ENCODE measurements around the gene TMEM18. TPM values are rescaled to one million over a fixed set of nuclear protein-coding genes. Genes with fewer than 3 reads are reported as not detected.

TMEM18 gene
- total RNA-seq, 2 donors from 2014 or later = 7.6 to 11.9 TPM

GRCh38 chr2:678964-679363, 1.8 kb upstream of the TMEM18 start:
- no peak overlapping the region for H3K4me3 ChIP-seq
- TF ChIP-seq CTCF (IDR thresholded peaks at IDR 0.05) = no peak
- no peak overlapping the region for H3K27ac ChIP-seq
- no peak for DNase-seq (ENCODE audit: low spot score)
- no peaks in the 10 kb centered on the region for H3K27me3 ChIP-seq
- H3K36me3 ChIP-seq = peaks cover 7% of the 10 kb centered on the region
- H3K9me3 ChIP-seq = no peaks in the 10 kb centered on the region
- peaks cover 0 to 8% of the 10 kb centered on the region in 2 donors for H3K4me1 ChIP-seq

- Histone ChIP-seq H3K4me3 (peak overlapping the region; percentile 84 to 90), H3K9me3 (no peaks in the 10 kb centered on the region), H3K27me3 (no peaks in the 10 kb centered on the region), H3K27ac (peak overlapping the region; percentile 97 to 99), H3K36me3 (peaks cover 7% of the 10 kb centered on the region), H3K4me1 (peaks cover 0 to 8% of the 10 kb centered on the region in 2 donors)
- no peak for DNase-seq (ENCODE audit: low spot score)
- TF ChIP-seq CTCF (IDR thresholded peaks at IDR 0.05) = no peak
These were observed 849 bp upstream of the TMEM18 start for GRCh38 chr2:677959-678550.

- H3K27ac ChIP-seq = peak overlapping the region; percentile 97 to 99
- H3K36me3 ChIP-seq = peaks cover 17% of the 10 kb centered on the region
- peak overlapping the region; percentile 84 to 90 for H3K4me3 ChIP-seq
- DNase-seq (ENCODE audit: low spot score) = peak; percentile 98
- peaks cover 0 to 8% of the 10 kb centered on the region in 2 donors for H3K4me1 ChIP-seq
- no peaks in the 10 kb centered on the region for H3K27me3 ChIP-seq
- H3K9me3 ChIP-seq = no peaks in the 10 kb centered on the region
- TF ChIP-seq CTCF (IDR thresholded peaks at IDR 0.05) = no peak
These were observed 555 bp downstream of the TMEM18 start for GRCh38 chr2:676647-677055.

- peak overlapping the region; percentile 37 to 54 for H3K27ac ChIP-seq
- H3K36me3 ChIP-seq = peaks cover 17% of the 10 kb centered on the region
- no peak for TF ChIP-seq CTCF (IDR thresholded peaks at IDR 0.05)
- H3K27me3 ChIP-seq = no peaks in the 10 kb centered on the region
- H3K9me3 ChIP-seq = no peaks in the 10 kb centered on the region
- peaks cover 0 to 8% of the 10 kb centered on the region in 2 donors for H3K4me1 ChIP-seq
- DNase-seq (ENCODE audit: low spot score) = no peak
- peak overlapping the region; percentile 84 to 90 for H3K4me3 ChIP-seq
These were observed 1.1 kb downstream of the TMEM18 start for GRCh38 chr2:675982-676646.

- no peaks in the 10 kb centered on the region for H3K9me3 ChIP-seq
- no peak overlapping the region for H3K27ac ChIP-seq
- DNase-seq (ENCODE audit: low spot score) = no peak
- no peak for TF ChIP-seq CTCF (IDR thresholded peaks at IDR 0.05)
- H3K4me3 ChIP-seq = no peak overlapping the region
- H3K27me3 ChIP-seq = no peaks in the 10 kb centered on the region
- H3K4me1 ChIP-seq = peaks cover 0 to 8% of the 10 kb centered on the region in 2 donors
- H3K36me3 ChIP-seq = peaks cover 17% of the 10 kb centered on the region
These were observed 1.7 kb downstream of the TMEM18 start for GRCh38 chr2:675460-675859.
